B cell (primary cell): ENCODE data around the gene CASP9. TPM values are rescaled to one million over a fixed set of nuclear protein-coding genes. Genes with fewer than 3 reads are reported as not detected.
"Not testable (repeated sequence)": the region's sequence is repeated elsewhere in the genome, so short reads cannot be mapped to it uniquely, and the experiment has no call there.

ENCODE experiments used
- ATAC-seq: fragments of 200-7000 bp; cut with Tn5 transposase; one replicate; pipeline ENCODE4 v1.10.0; 2021; ENCODE audit warnings: low read depth, mild to moderate bottlenecking, moderate number of reproducible peaks, moderate library complexity
- CTCF ChIA-PET: fragments of 350-600 bp; sonication (Branson Sonifier 250); formaldehyde crosslinking; loops from one replicate; lab custom pipeline; 2021; ENCODE audit warnings: antibody characterized with exemption, inconsistent platforms; lab: Charles Lee
- POLR2A ChIA-PET: fragments of 350-600 bp; sonication (Branson Sonifier 250); formaldehyde crosslinking; loops from one replicate; lab custom pipeline; 2021; ENCODE audit warnings: antibody characterized with exemption; lab: Charles Lee
- DNase-seq: peaks from one replicate; pipeline ENCODE4 v3.0.0; 2013
- H2AFZ ChIP-seq: 2 replicates; pipeline ENCODE4 v1.6.1; 2012; ENCODE audit warnings: mild to moderate bottlenecking, low read depth, low read length; ENCODE audit not compliant: insufficient read depth, poor library complexity, severe bottlenecking
- H3K27ac ChIP-seq, 2 donors: 1 replicate in 1 of 2; 2 replicates in 1 of 2; pipeline ENCODE4 v1.5.1; 2012 to 2013; ENCODE audit warnings: low read length in 2 of 2, mild to moderate bottlenecking in 2 of 2, moderate library complexity in 1 of 2
- H3K27me3 ChIP-seq, 4 experiments: fragments of 200-600 bp in 1 of 4; sonication (generic) in 1 of 4; replicated peaks in 1 of 4; 1 replicate in 2 of 4; 2 replicates in 2 of 4; pipeline versions ENCODE4 v1.6.1 to v1.7.0; 2013 to 2016; ENCODE audit warnings: low read length in 3 of 4, mild to moderate bottlenecking in 2 of 4, mixed read lengths in 1 of 4, moderate library complexity in 1 of 4; ENCODE audit not compliant: insufficient read depth in 4 of 4, control insufficient read depth in 3 of 4; ENCODE audit errors: control extremely low read depth in 1 of 4
- H3K36me3 ChIP-seq, 2 experiments: replicated peaks in 1 of 2; 1 replicate in 1 of 2; 2 replicates in 1 of 2; pipeline versions ENCODE4 v1.6.1 to v1.7.1; 2013; ENCODE audit warnings: low read length in 1 of 2; ENCODE audit not compliant: insufficient read depth in 2 of 2, control insufficient read depth in 1 of 2; ENCODE audit errors: control extremely low read depth in 1 of 2, extremely low read depth in 1 of 2
- H3K4me1 ChIP-seq, 2 donors: fragments of 200-600 bp in 1 of 2; sonication (generic) in 1 of 2; 1 replicate in 1 of 2; 2 replicates in 1 of 2; pipeline versions ENCODE4 v1.5.1 to v1.6.1; 2013 to 2017; ENCODE audit warnings: low read length in 2 of 2; ENCODE audit not compliant: control insufficient read depth in 2 of 2, insufficient read depth in 2 of 2
- H3K4me2 ChIP-seq: replicated peaks from 2 replicates; pipeline ENCODE3; 2012; ENCODE audit warnings: mild to moderate bottlenecking, low read depth, low read length; ENCODE audit not compliant: poor library complexity, severe bottlenecking
- H3K4me3 ChIP-seq, 5 experiments: fragments of 200-600 bp in 1 of 5; sonication (generic) in 1 of 5; 1 replicate in 3 of 5; 2 replicates in 2 of 5; pipeline versions ENCODE4 v1.5.1 to v1.7.0; 2011 to 2016; ENCODE audit warnings: low read length in 4 of 5, mild to moderate bottlenecking in 4 of 5, low read depth in 2 of 5, control low read depth in 1 of 5, moderate library complexity in 1 of 5; ENCODE audit not compliant: insufficient read depth in 1 of 5; ENCODE audit errors: control extremely low read depth in 1 of 5, extremely low read depth in 1 of 5
- H3K79me2 ChIP-seq: fragments of 200-600 bp; sonication (generic); one replicate; pipeline ENCODE4 v1.6.0; 2016; ENCODE audit warnings: low read length; ENCODE audit not compliant: control insufficient read depth, insufficient read depth
- H3K9ac ChIP-seq: fragments of 200-600 bp; sonication (generic); 2 replicates; pipeline ENCODE4 v1.6.1; 2017; ENCODE audit warnings: mild to moderate bottlenecking, low read length, moderate library complexity
- H3K9me3 ChIP-seq, 3 donors: one replicate each; pipeline versions ENCODE4 v1.6.1 to v1.7.1; 2013; ENCODE audit warnings: low read length in 2 of 3; ENCODE audit not compliant: control insufficient read depth in 2 of 3, insufficient read depth in 1 of 3; ENCODE audit errors: control extremely low read depth in 1 of 3
- H4K20me1 ChIP-seq: 2 replicates; pipeline ENCODE4 v1.6.0; 2012; ENCODE audit warnings: mild to moderate bottlenecking, low read length; ENCODE audit not compliant: insufficient read depth, control insufficient read depth, poor library complexity, severe bottlenecking
- H3K27ac Mint-ChIP-seq: one replicate; pipeline ENCODE4 v1.8.0; 2021; ENCODE audit warnings: mixed read lengths
- H3K27me3 Mint-ChIP-seq: one replicate; pipeline ENCODE4 v1.8.0; 2021; ENCODE audit warnings: mixed read lengths
- H3K4me1 Mint-ChIP-seq: one replicate; pipeline ENCODE4 v1.8.0; 2021; ENCODE audit warnings: mixed read lengths
- H3K4me3 Mint-ChIP-seq: one replicate; pipeline ENCODE4 v1.8.0; 2021; ENCODE audit warnings: mixed read lengths
- H3K9me3 Mint-ChIP-seq: one replicate; pipeline ENCODE4 v1.8.0; 2022; ENCODE audit warnings: mixed read lengths; ENCODE audit not compliant: insufficient read depth
- EZH2 ChIP-seq: IDR thresholded peaks from 2 replicates; pipeline ENCODE4 v1.6.1; 2012; ENCODE audit warnings: borderline replicate concordance, low read depth, mild to moderate bottlenecking, moderate library complexity, low read length; ENCODE audit not compliant: insufficient read depth, poor library complexity, severe bottlenecking
- WGBS: methylation state at CpG from one replicate; pipeline ENCODE4 v1.1.5; 2013; ENCODE audit warnings: missing lambda C conversion rate; ENCODE audit not compliant: insufficient coverage; 5-methylcytosine and 5-hydroxymethylcytosine counted together
- intact Hi-C: fragments of 100-400 bp; cut with micrococcal nuclease; formaldehyde crosslinking; loops from one replicate; pipeline ENCODE4 v1.10.0; 2022
- polyA plus RNA-seq: library from polyadenylated mRNA; depleted of rRNA; stranded (reverse); fragments of >200 nt; gene quantifications from 2 replicates; pipeline ENCODE4 v1.2.3, GENCODE V29; 2012
- total RNA-seq, 2 donors: library from RNA; stranded (reverse); fragments of 120-200 nt in 1 of 2; gene quantifications; 1 replicate in 1 of 2; 2 replicates in 1 of 2; pipeline versions ENCODE4 v1.2.3 to v1.2.4, GENCODE V29; 2013 to 2022
- TF ChIP-seq, protein P1 (sequence below): fragments of 200-600 bp; IDR thresholded peaks from one replicate; pipeline ENCODE4 v1.8.0; 2022; ENCODE audit warnings: antibody characterized with exemption, mild to moderate bottlenecking

The CASP9 gene
- total and polyA plus RNA-seq, 2 donors (not counting 1 experiment from before 2014, with no cell fraction given), result 16.8 to 22.9 TPM

GRCh38 chr1:15468145-15468544 is 55.9 kb downstream of the CASP9 start:
- Mint-ChIP-seq H3K27me3 (peaks cover 4% of the 10 kb centered on the region), H3K9me3 (no peaks in the 10 kb centered on the region), H3K4me1 (no peaks in the 10 kb centered on the region), H3K27ac (no peak overlapping the region), H3K4me3 (no peak overlapping the region)
- ATAC-seq (no peak), DNase-seq (no peak)
- POLR2A ChIA-PET, result no interaction called here
- no peaks in the 10 kb centered on the region for H4K20me1 ChIP-seq
- H3K4me3 ChIP-seq, result no peak overlapping the region
- no peak overlapping the region for H2AFZ ChIP-seq
- no peaks in the 10 kb centered on the region for H3K36me3 ChIP-seq
- no peak overlapping the region for H3K4me2 ChIP-seq
- H3K27ac ChIP-seq, result no peak overlapping the region
- H3K79me2 ChIP-seq, result no peaks in the 10 kb centered on the region
- intact Hi-C loops, result no loop called here
- CTCF ChIA-PET, result no interaction called here
- peaks cover 0 to 2% (median 0%) of the 10 kb centered on the region in 3 donors for H3K9me3 ChIP-seq
- no peaks in the 10 kb centered on the region for H3K4me1 ChIP-seq
- peaks cover 0 to 3% (median 0%) of the 10 kb centered on the region in 4 experiments for H3K27me3 ChIP-seq
- no peak for TF ChIP-seq EZH2
- TF ChIP-seq, protein P1, sequence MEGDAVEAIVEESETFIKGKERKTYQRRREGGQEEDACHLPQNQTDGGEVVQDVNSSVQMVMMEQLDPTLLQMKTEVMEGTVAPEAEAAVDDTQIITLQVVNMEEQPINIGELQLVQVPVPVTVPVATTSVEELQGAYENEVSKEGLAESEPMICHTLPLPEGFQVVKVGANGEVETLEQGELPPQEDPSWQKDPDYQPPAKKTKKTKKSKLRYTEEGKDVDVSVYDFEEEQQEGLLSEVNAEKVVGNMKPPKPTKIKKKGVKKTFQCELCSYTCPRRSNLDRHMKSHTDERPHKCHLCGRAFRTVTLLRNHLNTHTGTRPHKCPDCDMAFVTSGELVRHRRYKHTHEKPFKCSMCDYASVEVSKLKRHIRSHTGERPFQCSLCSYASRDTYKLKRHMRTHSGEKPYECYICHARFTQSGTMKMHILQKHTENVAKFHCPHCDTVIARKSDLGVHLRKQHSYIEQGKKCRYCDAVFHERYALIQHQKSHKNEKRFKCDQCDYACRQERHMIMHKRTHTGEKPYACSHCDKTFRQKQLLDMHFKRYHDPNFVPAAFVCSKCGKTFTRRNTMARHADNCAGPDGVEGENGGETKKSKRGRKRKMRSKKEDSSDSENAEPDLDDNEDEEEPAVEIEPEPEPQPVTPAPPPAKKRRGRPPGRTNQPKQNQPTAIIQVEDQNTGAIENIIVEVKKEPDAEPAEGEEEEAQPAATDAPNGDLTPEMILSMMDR, result no peak
- H3K9ac ChIP-seq, result no peak overlapping the region

DNA sequence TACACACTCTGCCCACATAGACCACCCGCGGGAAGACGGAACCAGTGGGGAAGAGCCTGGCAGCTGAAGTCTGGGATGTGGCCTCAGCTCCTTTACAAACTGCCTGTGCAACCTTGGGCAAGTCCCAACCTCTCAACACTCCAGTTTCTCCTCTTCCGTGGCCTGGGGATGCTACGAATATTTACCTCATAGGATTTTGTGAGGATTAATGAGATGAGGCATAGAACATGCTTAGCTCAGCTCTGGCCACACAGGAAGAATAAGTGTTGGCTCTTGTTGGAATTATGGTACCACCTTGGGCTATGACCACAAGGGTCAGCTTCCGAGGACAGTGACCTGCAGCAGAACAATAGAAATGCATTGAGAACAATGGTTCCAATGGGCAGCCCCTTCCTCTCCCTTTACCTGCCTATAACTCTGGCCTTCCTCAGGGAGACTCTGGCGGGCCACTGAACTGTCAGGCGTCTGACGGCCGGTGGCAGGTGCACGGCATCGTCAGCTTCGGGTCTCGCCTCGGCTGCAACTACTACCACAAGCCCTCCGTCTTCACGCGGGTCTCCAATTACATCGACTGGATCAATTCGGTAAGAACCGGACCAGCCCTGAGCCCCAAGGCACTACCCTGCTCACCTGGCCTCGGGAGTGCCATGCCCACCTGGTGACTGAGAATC is 56.9 kb downstream of the CASP9 start:
- H3K27me3 Mint-ChIP-seq, H2AFZ ChIP-seq, H3K4me1 Mint-ChIP-seq, ATAC-seq, H3K9ac ChIP-seq, H3K4me2 ChIP-seq, H3K27ac ChIP-seq, H3K27me3 ChIP-seq, H3K36me3 ChIP-seq, H3K79me2 ChIP-seq, H3K9me3 Mint-ChIP-seq, H3K4me3 Mint-ChIP-seq, H3K9me3 ChIP-seq, POLR2A ChIA-PET, H4K20me1 ChIP-seq, H3K4me3 ChIP-seq, H3K27ac Mint-ChIP-seq, H3K4me1 ChIP-seq, DNase-seq, intact Hi-C loops: not testable (repeated sequence)
- CTCF ChIA-PET, result interaction anchor here (0.9 kb wide), 1 partner anchor 274 kb away, joined by 3 read pairs; no protein-coding TSS in a partner anchor
- 97% methylated on average over 17 of the region's 22 CpGs for WGBS
